GM12878 (cell line): Measurements from ENCODE around the gene GPATCH11. TPM values are rescaled to one million over a fixed set of nuclear protein-coding genes. Genes with fewer than 3 reads are reported as not detected.

Experiments used
- EGR1 ChIP-seq, 2 experiments: IDR thresholded peaks; 1 replicate in 1 of 2; 2 replicates in 1 of 2; pipeline ENCODE4 v1.6.1; 2011 to 2012; ENCODE audit warnings: low read depth in 2 of 2, low read length in 2 of 2, borderline replicate concordance in 1 of 2, mild to moderate bottlenecking in 1 of 2, moderate library complexity in 1 of 2
- ETV6 ChIP-seq, 2 experiments: fragments of 450-650 bp in 1 of 2; IDR thresholded peaks in 1 of 2; conservative IDR thresholded peaks in 1 of 2; 2 replicates each; pipeline ENCODE4 v1.6.1; 2014; ENCODE audit warnings: antibody characterized with exemption in 1 of 2, borderline replicate concordance in 1 of 2, low read depth in 1 of 2, mild to moderate bottlenecking in 1 of 2, moderate library complexity in 1 of 2
- HDAC6 ChIP-seq: fragments of 200-600 bp; sonication (generic); IDR thresholded peaks from one replicate; pipeline ENCODE4 v1.8.0; 2017; ENCODE audit warnings: antibody characterized with exemption; ENCODE audit not compliant: unreplicated experiment
- HDGF ChIP-seq: fragments of 450-650 bp; IDR thresholded peaks from 2 replicates; pipeline ENCODE4 v1.6.1; 2016; ENCODE audit warnings: antibody characterized with exemption
- KAT2A ChIP-seq: conservative IDR thresholded peaks from 2 replicates; pipeline ENCODE4 v1.6.1; 2011; ENCODE audit warnings: low read depth, low read length; ENCODE audit not compliant: control insufficient read depth
- MXI1 ChIP-seq: fragments of 150-350 bp; IDR thresholded peaks from 2 replicates; pipeline ENCODE4 v1.6.1; 2011; ENCODE audit warnings: low read depth, mild to moderate bottlenecking, inconsistent platforms, low read length, improper control_type of control experiment
- PKNOX1 ChIP-seq: fragments of 450-650 bp; IDR thresholded peaks from 2 replicates; pipeline ENCODE4 v1.6.1; 2016; ENCODE audit warnings: mild to moderate bottlenecking
- PRDM15 ChIP-seq: fragments of 450-650 bp; formaldehyde crosslinking; IDR thresholded peaks from 2 replicates; pipeline ENCODE4 v1.4.0; 2020; ENCODE audit warnings: mild to moderate bottlenecking, moderate library complexity
- RELB ChIP-seq: fragments of 450-650 bp; IDR thresholded peaks from 2 replicates; pipeline ENCODE4 v1.6.1; 2017; ENCODE audit warnings: low read depth, mild to moderate bottlenecking, moderate library complexity
- REST ChIP-seq: IDR thresholded peaks from 2 replicates; pipeline ENCODE4 v1.6.1; 2012; ENCODE audit warnings: mild to moderate bottlenecking, low read depth, low read length
- ZBED1 ChIP-seq: IDR thresholded peaks from 2 replicates; pipeline ENCODE4 v1.6.1; 2016; ENCODE audit warnings: borderline replicate concordance
- polyA plus RNA-seq, 11 experiments: library from polyadenylated mRNA; depleted of rRNA in 4 of 11; unstranded in 6 of 11; stranded (reverse) in 5 of 11; fragments of >200 nt; fragmentation: Nextera tagmentation in 4 of 11; fragmentation: Illumina TruSeq in 1 of 11; extraction: Ambion mirVana in 4 of 11; extraction: Trizol in 1 of 11; gene quantifications; 1 replicate in 1 of 11; 2 replicates in 10 of 11; pipeline versions ENCODE4 v1.2.1 to v1.2.3, GENCODE V29; 2011 to 2016; ENCODE audit warnings: inconsistent platforms in 2 of 11, missing spikeins in 2 of 11, low read depth in 1 of 11
- total RNA-seq, 4 experiments: library from RNA; depleted of rRNA in 3 of 4; stranded (reverse); fragments of >200 nt in 3 of 4; fragmentation: Illumina TruSeq in 1 of 4; extraction: Trizol in 1 of 4; gene quantifications; 2 replicates each; pipeline versions ENCODE4 v1.2.1 to v1.2.3, GENCODE V29; 2013 to 2021
- TF ChIP-seq, protein P1 (sequence below): IDR thresholded peaks from 2 replicates; pipeline ENCODE4 v1.6.1; 2012; ENCODE audit warnings: low read depth, low read length, improper control_type of control experiment
- TF ChIP-seq, protein P2 (sequence below): fragments of 450-650 bp; IDR thresholded peaks from 2 replicates; pipeline ENCODE4 v1.6.1; 2017; ENCODE audit warnings: mild to moderate bottlenecking, moderate library complexity

GPATCH11 gene
- total and polyA plus RNA-seq, 10 of the 15 experiments (the other 5 are each of a cell fraction or from before 2014, with no cell fraction given), result 11.5 to 31.8 (median 16.5) TPM

DNA sequence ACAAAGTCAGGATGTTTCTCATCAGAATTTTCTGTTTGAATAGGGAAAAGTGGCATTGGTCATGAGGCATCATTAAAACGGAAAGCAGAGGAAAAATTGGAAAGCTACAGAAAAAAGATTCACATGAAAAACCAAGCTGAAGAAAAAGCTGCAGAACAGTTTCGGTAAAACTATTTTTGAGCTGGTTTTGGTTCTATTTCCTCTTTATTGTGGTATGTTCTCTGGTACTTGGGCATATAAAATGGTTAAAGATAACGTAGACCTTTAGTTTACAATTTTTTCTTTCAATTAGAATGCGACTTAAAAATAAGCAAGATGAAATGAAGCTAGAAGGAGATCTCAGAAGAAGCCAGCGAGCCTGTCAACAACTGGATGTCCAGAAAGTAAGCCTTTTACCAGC lies 7.6 kb downstream of the GPATCH11 start (continued):
- TF ChIP-seq MXI1 (no peak), REST (no peak), PKNOX1 (no peak), KAT2A (no peak), EGR1 (IDR thresholded peaks at IDR 0.05; ENCODE audit: borderline replicate concordance in 1 of 2, low read depth in 2 of 2, low read length in 2 of 2) (no peak), PRDM15 (CRISPR knock-in tag) (no peak), RELB (peak; percentile 58), ZBED1 (0 out of 2 replicates have a peak, but pooled peaks have one; percentile 37), HDAC6 (no peak), HDGF (no peak), ETV6 (conservative IDR thresholded peaks at IDR 0.05 in 1 of 2, IDR thresholded peaks at IDR 0.05 in 1 of 2; ENCODE audit: borderline replicate concordance in 1 of 2, low read depth in 1 of 2) (peak in 1 of 2 experiments; percentile 26; a peak in 1 of 4 replicates)
- TF ChIP-seq, protein P1, sequence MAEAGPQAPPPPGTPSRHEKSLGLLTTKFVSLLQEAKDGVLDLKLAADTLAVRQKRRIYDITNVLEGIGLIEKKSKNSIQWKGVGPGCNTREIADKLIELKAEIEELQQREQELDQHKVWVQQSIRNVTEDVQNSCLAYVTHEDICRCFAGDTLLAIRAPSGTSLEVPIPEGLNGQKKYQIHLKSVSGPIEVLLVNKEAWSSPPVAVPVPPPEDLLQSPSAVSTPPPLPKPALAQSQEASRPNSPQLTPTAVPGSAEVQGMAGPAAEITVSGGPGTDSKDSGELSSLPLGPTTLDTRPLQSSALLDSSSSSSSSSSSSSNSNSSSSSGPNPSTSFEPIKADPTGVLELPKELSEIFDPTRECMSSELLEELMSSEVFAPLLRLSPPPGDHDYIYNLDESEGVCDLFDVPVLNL, result no peak
- TF ChIP-seq, protein P2, sequence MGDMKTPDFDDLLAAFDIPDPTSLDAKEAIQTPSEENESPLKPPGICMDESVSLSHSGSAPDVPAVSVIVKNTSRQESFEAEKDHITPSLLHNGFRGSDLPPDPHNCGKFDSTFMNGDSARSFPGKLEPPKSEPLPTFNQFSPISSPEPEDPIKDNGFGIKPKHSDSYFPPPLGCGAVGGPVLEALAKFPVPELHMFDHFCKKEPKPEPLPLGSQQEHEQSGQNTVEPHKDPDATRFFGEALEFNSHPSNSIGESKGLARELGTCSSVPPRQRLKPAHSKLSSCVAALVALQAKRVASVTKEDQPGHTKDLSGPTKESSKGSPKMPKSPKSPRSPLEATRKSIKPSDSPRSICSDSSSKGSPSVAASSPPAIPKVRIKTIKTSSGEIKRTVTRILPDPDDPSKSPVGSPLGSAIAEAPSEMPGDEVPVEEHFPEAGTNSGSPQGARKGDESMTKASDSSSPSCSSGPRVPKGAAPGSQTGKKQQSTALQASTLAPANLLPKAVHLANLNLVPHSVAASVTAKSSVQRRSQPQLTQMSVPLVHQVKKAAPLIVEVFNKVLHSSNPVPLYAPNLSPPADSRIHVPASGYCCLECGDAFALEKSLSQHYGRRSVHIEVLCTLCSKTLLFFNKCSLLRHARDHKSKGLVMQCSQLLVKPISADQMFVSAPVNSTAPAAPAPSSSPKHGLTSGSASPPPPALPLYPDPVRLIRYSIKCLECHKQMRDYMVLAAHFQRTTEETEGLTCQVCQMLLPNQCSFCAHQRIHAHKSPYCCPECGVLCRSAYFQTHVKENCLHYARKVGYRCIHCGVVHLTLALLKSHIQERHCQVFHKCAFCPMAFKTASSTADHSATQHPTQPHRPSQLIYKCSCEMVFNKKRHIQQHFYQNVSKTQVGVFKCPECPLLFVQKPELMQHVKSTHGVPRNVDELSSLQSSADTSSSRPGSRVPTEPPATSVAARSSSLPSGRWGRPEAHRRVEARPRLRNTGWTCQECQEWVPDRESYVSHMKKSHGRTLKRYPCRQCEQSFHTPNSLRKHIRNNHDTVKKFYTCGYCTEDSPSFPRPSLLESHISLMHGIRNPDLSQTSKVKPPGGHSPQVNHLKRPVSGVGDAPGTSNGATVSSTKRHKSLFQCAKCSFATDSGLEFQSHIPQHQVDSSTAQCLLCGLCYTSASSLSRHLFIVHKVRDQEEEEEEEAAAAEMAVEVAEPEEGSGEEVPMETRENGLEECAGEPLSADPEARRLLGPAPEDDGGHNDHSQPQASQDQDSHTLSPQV, result no peak
